GM18951 (cell line): ENCODE measurements around the gene PLCH2.

Experiments
- POLR2A ChIP-seq: IDR thresholded peaks from 4 replicates; pipeline ENCODE4 v1.6.1; 2011; ENCODE audit warnings: mild to moderate bottlenecking; ENCODE audit not compliant: insufficient read length, insufficient read depth; ENCODE audit errors: extremely low read depth
- in situ Hi-C: fragments of 300-500 bp; cut with MboI; formaldehyde crosslinking; loops from one replicate; pipeline ENCODE4 v1.12.0; 2022; ENCODE audit warnings: low sequenced_read_pairs, mixed read lengths, inconsistent platforms; ENCODE audit not compliant: unreplicated experiment

The PLCH2 gene

DNA sequence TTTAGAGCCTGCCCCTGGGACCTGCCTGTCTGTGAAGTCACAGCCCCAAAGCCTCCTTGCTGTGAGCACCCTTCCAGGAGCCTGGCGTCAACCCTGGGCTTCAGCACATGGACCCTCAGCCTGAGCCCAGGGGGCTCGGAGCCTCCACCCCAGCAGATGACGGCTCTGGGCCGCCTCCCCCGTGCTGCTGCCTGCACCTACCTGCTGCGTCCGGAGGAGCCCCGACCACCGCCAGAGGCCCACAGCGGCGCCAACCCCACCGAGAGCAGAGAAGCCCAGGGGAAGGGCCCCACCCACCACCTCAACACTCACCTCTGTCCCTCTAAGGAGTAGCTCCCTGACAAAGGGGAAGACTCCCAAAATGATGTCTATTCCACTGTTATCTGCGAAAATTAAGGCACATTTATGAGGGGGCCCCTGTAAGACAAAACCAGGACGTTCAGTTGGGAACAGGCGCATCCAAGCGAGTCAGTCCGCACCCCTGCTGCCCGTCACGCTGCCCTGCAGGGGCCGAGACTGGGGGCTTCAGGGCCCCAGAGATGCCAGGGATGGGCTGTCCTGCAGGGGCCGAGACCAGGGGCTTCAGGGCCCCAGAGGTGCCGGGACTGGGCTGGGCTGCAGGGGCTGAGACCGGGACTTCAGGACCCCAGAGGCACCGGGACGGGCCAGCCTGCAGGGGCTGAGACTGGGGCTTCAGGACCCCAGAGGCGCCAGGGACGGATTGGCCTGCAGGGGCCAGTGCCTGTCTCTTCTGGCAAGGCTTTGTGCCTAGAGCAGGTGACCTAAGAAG is 34.5 kb downstream of the PLCH2 start:
- in situ Hi-C loops, result no loop called here
- TF ChIP-seq POLR2A, result no peak

DNA sequence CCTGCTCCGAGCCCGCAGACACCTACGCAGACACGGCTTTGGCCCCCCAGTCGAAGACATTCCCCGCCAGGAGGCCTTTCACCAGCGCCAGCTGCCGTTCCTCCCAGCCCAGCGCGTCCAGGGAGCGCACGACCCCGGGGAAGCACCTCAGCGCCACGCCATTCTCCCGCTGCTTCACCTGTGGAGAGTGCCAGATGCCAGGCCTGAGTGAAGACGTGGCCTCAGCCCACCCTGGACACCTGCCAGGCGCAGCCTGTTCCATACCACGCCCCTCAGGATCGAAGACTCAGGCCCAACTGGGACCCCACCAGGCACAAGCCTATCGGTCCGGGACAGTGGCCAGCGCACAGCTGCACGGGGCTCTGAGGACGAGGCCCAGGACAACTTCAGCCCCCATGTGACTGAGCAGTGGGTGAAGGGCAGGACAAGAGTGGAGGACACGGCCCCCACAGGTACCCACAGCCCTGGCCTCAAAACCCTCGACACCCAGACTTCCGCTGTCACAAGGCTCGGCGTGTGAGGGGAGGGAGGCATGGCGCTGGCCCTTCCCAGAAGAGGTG is 36.9 kb downstream of the PLCH2 start:
- no peak for TF ChIP-seq POLR2A
- in situ Hi-C loops, result no loop called here

DNA sequence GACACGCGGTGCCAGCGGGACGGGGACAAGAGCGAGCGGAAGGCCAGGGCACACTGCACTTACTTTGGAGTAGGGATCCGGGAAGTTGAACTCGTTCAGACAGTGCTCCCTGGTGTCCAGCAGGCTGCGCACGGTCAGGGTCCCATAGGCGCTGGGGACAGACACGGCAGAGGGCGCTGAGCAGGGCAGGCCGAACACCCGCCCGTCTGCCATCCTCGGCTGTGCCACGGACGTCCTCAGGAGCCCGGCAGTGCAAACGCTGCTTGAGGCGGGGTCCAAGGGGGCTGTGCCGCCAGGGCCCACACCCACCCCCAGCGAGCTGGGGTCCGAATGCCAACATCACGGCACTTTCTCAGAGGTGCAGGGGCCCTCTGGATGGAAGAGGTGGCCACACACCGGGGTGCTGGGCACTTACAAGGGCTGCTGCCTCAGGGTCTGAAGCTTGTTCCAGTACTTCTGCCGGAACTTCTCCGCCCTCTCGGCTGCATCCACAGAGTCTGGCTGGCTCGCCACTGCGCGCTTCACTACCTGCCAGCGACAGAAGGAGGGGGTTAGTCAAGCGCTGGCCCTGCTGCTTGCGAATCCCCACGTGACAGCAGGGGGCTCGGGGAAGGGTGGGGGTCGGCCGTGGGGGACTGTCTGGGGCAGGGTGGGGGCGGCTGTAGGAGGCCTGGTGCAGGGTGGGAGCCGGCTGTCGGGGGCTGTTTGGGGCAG is 38.0 kb downstream of the PLCH2 start:
- in situ Hi-C loops, result no loop called here
- no peak for TF ChIP-seq POLR2A

- peak; percentile 18 for TF ChIP-seq POLR2A
- in situ Hi-C loops, result no loop called here
Measured at GRCh38 chr1:2514863-2515762, 39.0 kb downstream of the PLCH2 start.

GRCh38 chr1:2515763-2516080 is 39.6 kb downstream of the PLCH2 start:
- TF ChIP-seq POLR2A, result peak; percentile 17
- in situ Hi-C loops, result no loop called here

DNA sequence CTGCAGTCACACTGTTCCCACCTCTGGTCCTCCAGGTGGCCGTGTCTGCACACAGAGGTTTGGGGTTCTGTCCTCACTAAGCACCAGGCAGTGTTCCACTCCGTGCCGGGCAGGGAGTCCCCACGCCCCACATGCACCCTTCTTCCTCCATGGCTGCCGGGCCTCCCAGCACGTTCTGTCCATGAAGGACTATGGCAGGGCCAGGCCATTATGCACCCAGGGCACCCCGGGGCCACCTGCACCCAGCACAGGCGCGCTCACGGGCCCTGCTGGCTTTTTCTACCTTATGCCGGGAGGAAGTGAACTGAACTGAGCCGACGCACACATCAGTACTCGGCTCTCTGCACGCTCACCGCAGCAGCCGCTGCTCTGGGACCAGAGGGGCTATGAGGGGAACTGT is 40.0 kb downstream of the PLCH2 start:
- in situ Hi-C loops, result no loop called here
- TF ChIP-seq POLR2A, result no peak

DNA sequence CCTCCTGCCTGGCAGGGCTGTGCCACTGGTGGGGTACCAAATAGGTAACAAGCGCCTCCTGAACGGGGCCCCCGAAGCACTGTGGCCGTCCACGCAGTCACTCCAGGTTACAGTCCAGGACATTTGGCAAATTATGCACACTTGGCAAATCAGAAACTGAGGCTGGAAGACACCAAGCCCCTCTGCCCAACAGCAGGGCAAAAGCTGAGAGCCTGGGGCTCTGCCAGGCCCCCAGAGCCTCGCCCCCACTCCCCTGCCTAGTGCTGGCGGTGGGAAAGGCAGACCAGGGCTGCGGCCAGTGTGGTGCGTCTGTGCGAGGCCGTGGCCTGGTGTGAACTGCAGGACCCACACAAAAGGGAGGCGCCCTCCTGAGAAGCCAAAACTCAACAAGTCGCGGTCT is 40.9 kb downstream of the PLCH2 start:
- in situ Hi-C loops, result no loop called here
- TF ChIP-seq POLR2A, result no peak

DNA sequence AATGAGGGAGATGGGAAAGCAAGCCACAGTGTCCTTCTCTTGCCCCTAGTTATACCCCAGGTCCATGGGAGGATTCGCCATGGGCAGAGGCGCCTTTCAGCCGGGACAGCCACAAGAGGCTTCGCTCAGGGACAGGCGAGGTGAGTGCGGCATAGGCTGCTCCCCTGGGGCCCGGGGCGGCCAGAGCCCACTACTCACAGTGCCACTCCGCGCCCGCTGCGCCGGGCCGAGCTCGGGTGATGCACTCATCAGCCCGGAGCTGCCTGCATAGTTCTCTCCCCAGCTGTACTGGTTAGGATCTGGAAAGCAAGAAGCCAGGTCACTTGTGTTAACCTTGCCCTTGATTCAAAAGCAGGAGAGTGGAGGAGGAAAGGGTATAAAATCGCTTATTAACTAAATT is 41.9 kb downstream of the PLCH2 start:
- in situ Hi-C loops, result no loop called here

GRCh38 chr1:2518528-2518927 is 42.4 kb downstream of the PLCH2 start:
- in situ Hi-C loops, result no loop called here
- no peak for TF ChIP-seq POLR2A

More for the DNA sequence above, 41.9 kb downstream of the PLCH2 start:
- no peak for TF ChIP-seq POLR2A

DNA sequence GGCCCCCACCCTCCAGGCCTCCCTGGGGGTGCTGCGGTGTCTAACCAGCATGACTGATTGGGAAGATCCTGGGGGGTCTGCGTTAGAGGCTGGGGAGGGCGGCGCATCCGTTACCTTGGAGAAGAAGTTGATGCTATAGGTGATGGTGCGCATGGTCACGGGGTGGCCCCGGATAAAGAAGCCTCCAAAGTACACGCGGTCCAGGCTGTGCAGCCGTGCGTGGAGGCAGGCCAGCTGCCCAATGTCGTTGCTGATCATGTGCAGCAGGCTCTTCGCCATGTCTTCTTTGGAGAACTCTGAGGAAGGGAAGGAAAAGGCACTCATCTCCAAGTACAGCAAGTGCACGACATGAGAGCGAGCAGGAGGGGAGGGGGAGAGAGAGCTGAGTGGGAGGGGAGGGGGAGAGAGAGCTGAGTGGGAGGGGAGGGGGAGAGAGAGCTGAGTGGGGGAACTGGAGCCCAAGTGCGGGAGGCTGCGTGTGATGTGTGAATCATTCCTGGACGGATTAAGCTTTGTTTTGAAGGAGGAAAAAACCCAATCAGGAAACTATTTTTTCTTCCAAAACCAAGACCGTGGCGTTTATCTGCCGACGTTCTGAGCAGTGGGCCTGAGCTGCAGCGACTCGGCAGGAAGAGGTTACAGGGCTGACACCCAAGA is 43.1 kb downstream of the PLCH2 start:
- no peak for TF ChIP-seq POLR2A
- in situ Hi-C loops, result no loop called here

DNA sequence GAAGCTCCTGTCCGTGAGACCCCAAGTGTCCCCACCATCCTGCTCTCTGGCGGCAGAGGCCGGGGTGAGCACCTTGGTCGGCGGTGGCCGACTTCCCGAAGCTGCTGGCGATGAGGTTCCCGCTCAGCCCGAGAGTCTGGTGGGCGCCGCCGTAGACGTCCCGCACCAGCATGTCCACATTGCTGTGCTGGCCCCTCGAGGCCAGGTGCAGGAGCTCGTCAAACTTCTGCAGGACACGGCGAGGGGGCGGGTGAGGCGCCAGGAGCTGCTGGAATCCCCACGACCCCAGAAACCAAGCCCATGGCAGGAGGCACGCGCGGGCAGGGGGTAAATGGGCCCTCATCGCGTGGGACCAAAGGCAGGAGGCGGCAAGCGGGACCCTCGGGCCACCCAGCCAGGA is 43.6 kb downstream of the PLCH2 start:
- TF ChIP-seq POLR2A, result no peak
- in situ Hi-C loops, result no loop called here

- no peak for TF ChIP-seq POLR2A
- in situ Hi-C loops, result no loop called here
Measured at GRCh38 chr1:2520206-2520605, 44.1 kb downstream of the PLCH2 start.

DNA sequence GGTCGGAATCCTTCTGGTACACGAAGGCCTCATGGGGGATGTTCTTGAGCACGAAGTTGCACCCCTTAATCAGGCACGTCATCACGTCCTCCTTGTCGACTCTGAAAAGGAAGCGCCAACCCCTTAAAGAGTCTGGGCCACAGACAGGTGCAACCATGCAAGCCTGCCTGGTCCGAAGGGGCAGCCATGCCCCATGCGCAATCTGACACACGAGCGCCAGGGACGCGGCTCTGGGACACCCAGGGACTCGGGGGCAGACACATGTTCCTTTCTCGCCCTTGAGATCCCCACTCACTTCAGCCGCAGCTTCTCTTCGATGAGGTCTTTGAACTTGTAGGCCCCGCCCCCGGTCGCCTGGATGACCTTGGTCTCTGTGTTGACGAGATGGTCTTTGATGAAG is 44.7 kb downstream of the PLCH2 start:
- no peak for TF ChIP-seq POLR2A
- in situ Hi-C loops, result no loop called here
